DMS53 (cell line): ENCODE data around the gene OR2L3.
"Not testable (repeated sequence)": the region's sequence is repeated elsewhere in the genome, so short reads cannot be mapped to it uniquely, and the experiment has no call there.

Source experiments
- DNase-seq: peaks from one replicate; lab custom pipeline; 2025; lab: John Stamatoyannopoulos, UW

The OR2L3 gene

DNA sequence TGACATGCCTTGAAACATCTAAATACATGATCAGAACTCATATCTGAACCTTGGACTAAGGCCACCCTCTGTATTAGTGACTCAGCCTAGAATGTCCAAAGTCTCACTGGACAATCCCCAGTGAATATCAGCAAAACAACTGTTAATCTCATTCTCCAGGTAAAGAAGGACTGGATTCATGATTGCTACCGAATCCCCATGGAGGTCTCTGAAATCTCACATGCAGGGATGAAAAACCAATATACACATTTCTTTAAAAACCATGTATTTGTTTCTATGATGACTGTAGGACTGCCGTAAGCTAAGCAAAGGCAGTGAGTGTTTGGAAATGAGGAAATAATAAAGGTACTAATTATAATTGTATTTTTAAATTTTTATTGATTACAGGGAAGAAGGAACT, at the start of gene OR2L3:
OR2L3 (plus strand) TSS at position 301 of the 400 bp plus-strand sequence. CDS start 13,846 bp downstream, outside the sequence.
- DNase-seq: no peak

GRCh38 chr1:247998811-247999210, 47.8 kb upstream of the OR2L3 start:
- DNase-seq: no peak

GRCh38 chr1:248000169-248000568, 46.5 kb upstream of the OR2L3 start:
- no peak for DNase-seq

GRCh38 chr1:248007778-248008177, 38.9 kb upstream of the OR2L3 start:
- DNase-seq: no peak

GRCh38 chr1:248009681-248010080, 37.0 kb upstream of the OR2L3 start:
- peak; percentile 21 for DNase-seq

DNA sequence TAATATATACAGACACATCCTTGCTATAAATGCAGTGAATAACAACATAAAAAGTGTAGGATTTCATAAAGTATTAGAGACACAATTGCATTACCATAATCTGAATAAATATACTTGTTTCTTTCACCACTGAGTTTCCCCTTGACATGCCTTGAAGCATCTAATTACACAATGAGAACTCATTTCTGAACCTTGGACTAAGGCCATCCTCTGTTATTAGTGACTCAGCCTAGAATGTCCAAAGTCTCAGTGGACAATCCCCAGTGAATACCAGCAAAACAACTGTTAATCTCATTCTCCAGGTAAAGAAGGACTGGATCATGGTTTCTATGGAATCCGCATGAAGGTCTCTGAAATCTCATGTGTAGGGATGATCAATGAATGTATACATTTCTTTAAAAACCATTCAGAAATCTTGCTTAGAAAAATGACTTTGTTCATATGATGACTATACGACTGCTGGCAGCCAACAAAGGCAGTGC, 33.4 kb upstream of the OR2L3 start, which contains the start of gene OR2L5:
OR2L5 (plus strand) TSS at position 432 of the 482 bp plus-strand sequence. CDS start 8,288 bp downstream, outside the sequence.
- no peak for DNase-seq

DNA sequence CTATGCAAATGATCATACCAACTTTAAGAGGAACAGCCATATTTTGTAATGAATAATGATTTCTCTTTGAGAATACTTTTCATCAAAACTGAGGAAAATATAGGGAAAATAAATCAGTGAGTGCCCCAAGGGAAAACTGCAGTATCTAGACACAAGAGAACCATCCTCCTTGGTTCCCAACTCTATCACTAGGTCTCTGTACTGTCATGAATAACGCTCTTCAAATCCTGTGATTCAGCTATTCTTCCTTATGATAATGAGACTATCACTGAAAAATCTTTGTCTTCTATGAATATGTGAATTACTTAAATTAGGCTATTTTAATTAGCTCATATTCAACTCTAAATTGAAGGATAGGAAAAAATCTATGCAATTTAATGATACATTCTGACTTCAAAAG, 30.8 kb upstream of the OR2L3 start:
- DNase-seq: no peak

GRCh38 chr1:248029770-248030169, 16.9 kb upstream of the OR2L3 start, which contains the start of gene OR2L2:
Gene OR2L2 (plus strand): TSS chr1:248030070. CDS start chr1:248038268, 8,198 bp downstream.
- DNase-seq: no peak

- DNase-seq: no peak
These were observed 1.4 kb upstream of the OR2L3 start for GRCh38 chr1:248045209-248045608.

- no peak for DNase-seq
These were observed 372 bp downstream of the OR2L3 start for GRCh38 chr1:248047008-248047407.

DNA sequence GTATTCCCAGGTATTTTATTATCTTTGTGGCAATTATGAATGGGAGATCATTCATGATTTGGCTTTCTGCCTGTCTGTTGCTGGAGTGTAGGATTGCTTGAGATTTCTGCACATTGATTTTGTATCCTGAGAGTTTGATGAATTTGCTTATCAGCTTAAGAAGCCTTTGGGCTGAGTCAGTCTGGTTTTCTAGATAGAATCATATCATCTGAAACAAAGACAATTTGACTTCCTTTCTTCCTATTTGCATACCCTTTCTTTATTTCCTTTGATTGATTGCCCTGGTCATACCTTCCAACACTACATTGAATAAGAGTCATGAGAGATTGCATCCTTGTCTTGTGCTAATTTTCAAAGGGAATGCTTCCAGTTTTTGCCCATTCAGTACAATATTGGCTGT, 8.0 kb downstream of the OR2L3 start:
- DNase-seq: no peak

GRCh38 chr1:248055261-248055660, 8.6 kb downstream of the OR2L3 start:
- DNase-seq: no peak

GRCh38 chr1:248065071-248065470, 18.4 kb downstream of the OR2L3 start:
- no peak for DNase-seq

DNA sequence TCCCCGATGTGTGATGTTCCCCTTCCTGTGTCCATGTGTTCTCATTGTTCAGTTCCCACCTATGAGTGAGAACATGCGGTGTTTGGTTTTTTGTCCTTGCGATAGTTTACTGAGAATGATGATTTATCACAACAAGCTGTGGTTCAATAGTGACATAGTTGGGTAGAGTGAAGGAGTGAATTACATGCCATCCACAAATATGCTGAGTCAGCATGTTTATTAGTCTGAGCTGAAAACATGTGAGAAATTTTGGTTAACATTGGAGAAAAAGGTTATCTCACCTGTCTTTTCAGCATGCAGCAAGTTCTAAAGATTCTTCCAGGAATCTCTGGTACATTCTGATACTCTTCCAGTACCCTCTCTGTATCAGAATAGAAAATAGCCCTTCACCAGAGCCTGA, 19.0 kb downstream of the OR2L3 start:
- no peak for DNase-seq

DNA sequence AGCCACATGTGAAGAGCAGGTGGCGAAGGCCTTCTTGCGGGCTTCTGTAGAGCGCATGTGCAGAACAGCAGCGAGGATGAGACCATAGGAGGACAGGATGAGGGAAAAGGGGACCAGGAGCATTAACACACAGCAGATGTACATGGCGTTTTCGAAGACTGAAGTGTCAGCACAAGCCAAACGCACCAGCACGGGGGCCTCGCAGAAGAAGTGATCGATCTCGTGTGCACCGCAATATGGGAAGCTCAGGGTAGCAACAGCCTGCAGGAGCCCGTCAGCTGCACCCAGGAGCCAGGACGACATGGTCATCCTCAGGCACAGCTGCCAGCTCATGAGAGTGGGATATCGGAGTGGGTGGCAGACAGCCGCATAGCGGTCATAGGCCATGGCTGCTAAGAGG, 37.2 kb downstream of the OR2L3 start:
- DNase-seq: not testable (repeated sequence)

DNA sequence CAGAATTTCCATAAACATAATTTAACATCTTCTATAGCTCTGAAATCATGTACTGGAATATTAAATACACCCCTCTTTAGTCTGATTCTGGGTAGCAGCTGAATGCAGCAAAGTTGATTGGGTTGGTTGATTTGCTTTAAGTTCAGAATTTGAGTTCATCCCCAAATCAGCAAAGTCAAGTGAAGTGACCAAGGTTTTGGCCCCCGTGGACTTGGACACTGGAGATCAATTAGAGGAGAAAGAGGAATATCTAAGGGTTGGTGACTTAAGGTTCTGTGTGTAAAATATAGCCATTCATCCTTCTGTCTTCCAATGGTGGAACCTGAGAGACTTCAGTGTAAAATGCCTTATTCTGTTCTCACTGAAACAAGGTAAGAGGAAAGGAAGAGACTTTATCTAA, 48.2 kb downstream of the OR2L3 start, which contains the start of gene OR2L13:
OR2L13 (plus strand) TSS at position 301 of the 400 bp plus-strand sequence. CDS start 4,192 bp downstream, outside the sequence.
- DNase-seq: peak; percentile 8

- no peak for DNase-seq
These were observed 51.9 kb downstream of the OR2L3 start for GRCh38 chr1:248098529-248098928.

DNA sequence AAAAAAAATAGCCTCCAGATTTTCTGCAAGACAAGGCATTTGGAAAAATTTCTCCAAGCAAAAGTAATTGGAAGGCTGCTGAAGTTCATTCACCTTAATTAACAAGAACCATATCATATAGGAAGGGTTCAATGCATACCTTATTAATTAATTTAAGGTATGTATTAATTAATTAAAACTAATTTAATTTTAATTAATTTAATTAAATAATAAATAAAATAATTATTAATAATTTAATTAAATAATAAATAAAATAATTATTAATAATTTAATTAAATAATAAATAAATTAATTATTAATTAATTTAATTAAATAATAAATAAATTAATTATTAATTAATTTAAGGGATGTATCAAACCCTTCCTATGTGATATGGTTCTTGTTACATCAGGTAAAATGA, 56.2 kb downstream of the OR2L3 start:
- DNase-seq: no peak

DNA sequence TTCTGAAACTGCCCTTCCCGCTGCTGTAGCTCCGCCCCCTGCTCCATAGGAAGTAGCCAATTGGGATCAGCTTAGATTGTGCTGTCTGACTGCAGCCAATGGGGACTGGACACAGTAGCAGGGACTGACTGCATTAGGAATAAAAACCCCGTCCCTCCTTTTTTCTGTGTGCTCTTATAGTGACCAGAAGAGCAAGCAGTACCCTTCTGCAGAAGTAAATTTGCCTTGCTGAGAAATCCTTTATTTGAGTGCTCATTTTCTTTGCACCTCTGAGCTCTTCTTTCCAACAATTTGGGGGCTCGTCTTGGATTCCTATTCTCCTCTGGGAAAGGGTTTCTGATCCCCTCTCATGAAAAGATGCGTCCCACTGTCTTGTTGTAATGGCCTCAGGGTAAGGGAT, 64.5 kb downstream of the OR2L3 start:
- DNase-seq: peak; percentile 49
